ENCODE measurements around the gene GNG3. TPM values are rescaled to one million over a fixed set of nuclear protein-coding genes. Genes with fewer than 3 reads are reported as not detected.

GNG3 gene
- total and polyA plus RNA-seq, 2 of the 8 experiments (the other 6 are each of a cell fraction or from before 2014, with no cell fraction given): 4.9 to 12.1 TPM

- no peak for TF ChIP-seq FOSL1 (IDR thresholded peaks at IDR 0.05; ENCODE audit: insufficient read depth, low read depth, low read length)
- TF ChIP-seq NRF1 (IDR thresholded peaks at IDR 0.05; ENCODE audit: low read depth, low read length): no peak
- no peak for TF ChIP-seq KDM1A (IDR thresholded peaks at IDR 0.05; ENCODE audit: borderline replicate concordance, low read length)
- TF ChIP-seq ATF3 (IDR thresholded peaks at IDR 0.05; ENCODE audit: insufficient read depth, low read depth, low read length): no peak
Measured at GRCh38 chr11:62724171-62724570, 16.7 kb downstream of the GNG3 start (continued).
